Measurements from ENCODE around the gene LRRC28. TPM values are rescaled to one million over a fixed set of nuclear protein-coding genes. Genes with fewer than 3 reads are reported as not detected.

LRRC28 gene
- polyA plus RNA-seq, 3 donors = 9.8 to 14.7 (median 14.2) TPM

DNA sequence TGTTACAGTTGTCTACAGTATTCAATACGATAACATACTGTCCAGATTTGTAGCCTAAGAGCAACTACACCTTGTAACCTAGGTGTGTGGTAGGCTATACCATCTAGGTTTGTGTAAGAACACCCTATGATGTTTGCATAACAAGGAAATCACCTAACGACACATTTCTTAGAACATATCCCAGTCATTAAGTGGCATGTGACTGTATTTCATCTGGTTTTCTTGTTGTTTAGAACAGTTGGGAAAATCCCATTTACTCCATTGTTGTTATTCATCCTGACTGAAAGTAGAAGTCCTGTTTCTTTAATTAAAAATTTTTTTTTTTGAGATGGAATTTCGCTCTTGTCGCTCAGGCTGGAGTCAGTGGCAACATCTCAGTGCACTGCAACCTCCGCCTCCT, 31.3 kb downstream of the LRRC28 start:
- 77 to 90% (median 88%) methylated on average over 5 of the region's 5 CpGs for WGBS, 3 donors
- H3K27ac ChIP-seq (ENCODE audit: low read depth, low read length) = no peak overlapping the region

DNA sequence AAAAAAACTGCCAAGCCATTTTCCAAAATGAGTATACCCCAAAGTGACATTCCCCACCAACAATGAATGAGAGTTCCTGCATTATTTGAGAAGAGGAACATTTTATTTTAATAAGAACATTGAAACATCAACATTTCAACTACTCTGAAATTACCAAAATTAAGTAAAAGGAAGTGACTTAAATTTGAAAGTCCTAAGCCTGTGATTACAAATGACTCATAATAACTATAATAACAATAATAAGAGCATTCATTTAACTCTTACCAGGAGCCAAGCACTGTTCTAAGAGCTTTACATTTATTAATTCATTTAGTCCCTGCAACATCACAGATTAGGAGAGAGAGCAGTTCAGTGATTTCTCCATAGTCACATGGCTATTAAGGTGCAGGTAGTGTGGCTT, 32.4 kb downstream of the LRRC28 start:
- no peak overlapping the region for H3K27ac ChIP-seq (ENCODE audit: low read depth, low read length)

DNA sequence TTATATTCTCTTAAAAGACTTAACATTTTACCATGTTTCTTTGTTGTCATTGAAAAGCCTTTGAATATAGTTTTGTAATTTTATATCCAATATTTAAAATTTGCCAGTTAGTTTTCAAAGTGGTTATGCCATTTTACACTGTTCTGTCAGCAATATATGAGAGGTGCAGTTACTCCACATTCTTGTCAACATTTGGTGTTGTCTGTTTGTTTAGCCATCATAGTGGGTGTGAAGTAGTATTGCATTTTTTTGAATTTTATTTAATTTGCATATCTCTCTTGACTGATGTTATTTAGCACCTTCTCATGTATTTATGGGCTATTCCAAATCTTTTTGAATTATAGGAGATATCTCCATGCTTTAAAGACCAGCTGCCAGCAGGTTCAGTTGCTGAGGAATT, 40.4 kb downstream of the LRRC28 start:
- no peak overlapping the region for H3K27ac ChIP-seq (ENCODE audit: low read depth, low read length)

DNA sequence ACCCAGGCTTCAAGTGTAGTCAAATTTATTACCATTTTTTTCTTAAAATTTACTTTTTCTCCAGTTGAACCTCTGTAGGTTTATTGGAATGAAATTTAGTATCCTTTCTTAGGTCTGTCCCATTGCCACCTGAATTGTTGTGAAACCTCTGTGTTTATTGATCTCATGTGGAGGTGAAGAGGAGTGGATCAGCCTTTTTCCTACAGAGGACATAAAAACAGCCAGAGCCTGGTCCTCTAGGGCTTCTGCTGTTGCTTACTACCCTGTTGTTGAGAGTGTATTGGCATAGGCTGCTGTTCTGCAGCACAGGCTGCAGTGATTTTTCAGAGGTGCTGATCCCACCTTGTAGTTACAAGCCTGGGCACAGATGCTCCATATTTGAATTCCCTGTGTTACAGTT, 44.6 kb downstream of the LRRC28 start:
- H3K27ac ChIP-seq (ENCODE audit: low read depth, low read length) = no peak overlapping the region

DNA sequence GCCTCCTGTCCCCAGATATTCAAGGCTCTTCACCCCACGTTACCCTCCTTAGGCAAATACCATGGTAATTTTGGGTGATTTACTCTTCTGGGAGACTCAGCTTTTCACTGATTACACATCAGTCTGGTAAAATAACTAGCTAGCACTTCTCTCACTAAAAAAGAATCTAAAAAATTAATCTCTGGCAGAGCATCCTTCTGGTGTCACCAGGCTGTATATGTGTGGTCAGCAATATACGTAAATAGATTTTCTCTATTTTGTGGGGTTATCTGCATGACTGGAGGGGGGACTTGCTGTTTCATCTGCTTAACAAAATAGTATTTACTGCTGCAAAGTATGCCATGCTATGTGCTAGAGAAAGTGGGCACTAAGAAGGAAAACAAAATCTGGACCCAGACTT, 45.1 kb downstream of the LRRC28 start:
- WGBS, 3 donors = 84 to 95% (median 87%) methylated on average over 2 of the region's 2 CpGs
- no peak overlapping the region for H3K27ac ChIP-seq (ENCODE audit: low read depth, low read length)

DNA sequence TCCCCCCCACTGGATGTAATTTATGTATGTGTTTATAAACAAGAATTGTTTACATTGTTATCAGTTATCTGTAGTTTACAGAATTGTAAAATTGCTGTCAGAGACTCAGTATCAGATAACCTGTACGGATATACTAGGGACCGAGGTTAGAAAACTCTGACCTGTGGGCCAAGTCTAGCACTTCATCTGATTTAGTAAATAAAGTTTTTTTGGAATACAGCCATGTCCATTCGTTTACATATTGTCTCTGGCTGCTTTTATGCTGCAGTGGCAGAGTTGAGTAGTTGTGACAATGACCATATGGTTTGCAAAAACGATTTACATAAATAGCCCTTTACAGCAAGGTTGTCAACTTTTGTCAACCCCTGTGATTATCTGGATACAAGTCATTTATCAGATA, 52.6 kb downstream of the LRRC28 start:
- 23 to 75% (median 65%) methylated on average over 4 of the region's 4 CpGs for WGBS, 3 donors
- H3K27ac ChIP-seq (ENCODE audit: low read depth, low read length) = no peak overlapping the region

DNA sequence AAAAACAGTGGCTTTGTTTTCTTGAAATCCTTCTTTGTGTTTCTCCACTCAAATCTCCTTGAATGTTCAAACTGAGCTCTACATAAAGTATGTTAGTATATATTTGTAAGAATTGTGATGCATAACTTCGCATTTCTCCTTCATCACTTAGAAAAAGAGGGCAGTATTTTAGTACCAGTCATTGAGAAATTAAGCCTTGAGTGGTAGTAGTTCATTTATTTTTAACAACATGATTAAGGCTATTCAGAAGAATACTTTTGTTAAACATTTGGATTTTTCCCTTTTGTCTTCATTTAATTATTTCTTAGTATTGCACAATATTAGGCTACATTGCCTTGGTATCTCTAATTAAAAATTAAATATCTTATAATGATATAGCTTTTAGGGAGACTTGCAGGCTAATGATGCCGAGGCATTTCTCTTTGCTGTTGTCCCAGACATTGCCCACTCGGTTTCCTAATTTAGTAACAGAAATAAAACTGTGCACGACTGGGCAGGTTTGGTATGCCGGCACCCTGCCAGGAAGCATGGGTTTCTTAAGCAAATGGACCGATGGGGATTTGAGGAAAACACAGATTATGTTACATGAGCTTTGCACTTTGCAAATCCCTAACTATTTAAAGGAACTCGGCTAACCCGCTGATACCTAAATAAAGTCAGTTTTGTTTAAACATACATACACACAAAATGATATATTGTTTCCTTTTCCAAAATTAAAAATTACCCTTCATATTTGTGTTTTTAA, 54.7 kb downstream of the LRRC28 start:
- no peak overlapping the region for H3K27ac ChIP-seq (ENCODE audit: low read depth, low read length)
- whole genome bisulfite sequencing, 3 donors = 19 to 46% (median 45%) methylated on average over 8 of the region's 8 CpGs

DNA sequence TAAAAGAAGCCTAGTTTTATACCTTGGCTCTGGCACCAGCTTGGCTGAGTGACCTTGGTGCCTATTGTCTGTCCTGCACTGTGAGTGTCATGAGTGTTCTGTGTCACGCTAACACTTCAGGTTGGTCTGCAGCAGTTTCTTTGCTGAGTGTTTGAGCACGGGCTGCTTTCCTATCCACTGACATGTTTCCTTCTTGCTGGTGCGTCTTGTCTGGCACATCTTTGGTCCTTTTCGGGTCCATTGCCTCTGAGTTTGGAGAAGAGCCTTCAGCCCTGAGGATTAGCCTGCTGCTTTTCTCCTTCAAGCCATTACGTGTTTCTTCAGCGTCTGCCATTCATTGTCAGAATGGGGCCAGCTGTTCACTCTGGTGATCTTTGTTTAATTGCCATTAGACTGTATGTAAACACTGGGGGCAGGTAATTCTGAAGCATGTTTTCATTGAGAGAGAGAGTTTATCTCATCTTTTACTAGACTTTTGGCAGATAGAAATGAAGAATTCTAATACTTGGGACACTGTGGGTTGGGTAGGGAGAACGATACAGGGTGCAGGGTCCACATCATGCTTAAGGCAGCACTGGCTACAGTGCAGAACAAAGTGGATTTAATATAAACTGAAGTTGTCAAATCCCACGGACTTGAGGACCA, 55.5 kb downstream of the LRRC28 start:
- H3K27ac ChIP-seq (ENCODE audit: low read depth, low read length) = no peak overlapping the region
- WGBS, 3 donors = 23 to 79% (median 74%) methylated on average over 8 of the region's 8 CpGs

DNA sequence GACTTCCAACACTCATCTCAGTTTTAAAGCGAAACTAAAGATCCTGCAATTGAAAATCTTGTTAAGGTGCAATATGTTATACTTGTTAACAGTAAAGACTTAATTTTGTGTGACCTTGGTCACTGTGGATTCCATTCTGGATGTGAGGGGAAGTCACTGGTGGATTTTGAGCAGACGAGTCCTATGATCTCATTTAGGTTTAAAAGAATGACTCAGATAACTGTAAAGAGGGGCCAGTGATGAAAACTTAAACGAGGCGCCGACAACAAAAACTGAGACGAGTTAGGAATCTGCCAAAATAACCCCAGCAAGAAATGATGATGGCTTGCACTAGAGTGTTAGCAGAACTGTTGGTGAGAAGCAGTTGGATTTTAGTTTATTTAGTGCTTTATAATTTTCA, 56.5 kb downstream of the LRRC28 start:
- no peak overlapping the region for H3K27ac ChIP-seq (ENCODE audit: low read depth, low read length)
- WGBS, 3 donors = 75 to 94% (median 76%) methylated on average over 6 of the region's 6 CpGs

DNA sequence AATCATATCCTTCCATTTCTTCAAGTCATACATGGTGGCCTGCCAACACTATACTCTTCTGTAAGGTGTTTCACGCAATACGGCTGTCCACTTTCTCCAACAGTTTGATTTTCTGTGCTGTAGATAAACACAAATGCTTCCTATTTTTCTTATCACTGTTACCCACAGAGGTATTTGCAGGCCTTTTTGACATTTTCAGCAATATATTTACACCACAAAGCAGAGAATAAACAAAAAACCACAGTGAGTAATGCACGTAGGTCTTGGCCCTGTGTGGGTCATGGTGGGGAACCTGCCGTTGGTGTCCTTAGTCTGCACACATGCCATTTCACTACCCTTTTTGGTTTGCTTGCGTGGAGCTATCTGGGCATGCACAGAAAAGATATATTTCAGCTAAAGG, 59.5 kb downstream of the LRRC28 start:
- WGBS, 3 donors = 86 to 93% (median 93%) methylated on average over 5 of the region's 5 CpGs
- no peak overlapping the region for H3K27ac ChIP-seq (ENCODE audit: low read depth, low read length)

DNA sequence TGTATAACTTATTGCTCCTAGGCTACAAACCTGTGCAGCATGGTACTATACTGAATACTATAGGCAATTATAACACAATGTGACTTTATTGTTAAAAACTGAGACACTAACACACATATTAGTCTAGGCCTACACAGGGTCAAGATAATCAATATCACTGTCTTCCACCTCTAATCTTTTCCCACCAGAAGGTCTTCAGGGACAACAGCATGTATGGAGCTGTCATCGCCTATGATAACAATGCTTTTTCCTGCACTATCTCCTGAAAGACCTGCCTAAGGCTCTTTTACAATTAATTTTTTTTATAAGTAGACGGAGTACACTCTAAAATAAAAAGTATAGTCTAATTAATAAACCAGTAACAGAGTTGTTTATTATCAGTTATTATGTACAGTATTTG, 60.9 kb downstream of the LRRC28 start:
- H3K27ac ChIP-seq (ENCODE audit: low read depth, low read length) = no peak overlapping the region
- WGBS, 3 donors = 77 to 99% (median 97%) methylated on average over 2 of the region's 2 CpGs

DNA sequence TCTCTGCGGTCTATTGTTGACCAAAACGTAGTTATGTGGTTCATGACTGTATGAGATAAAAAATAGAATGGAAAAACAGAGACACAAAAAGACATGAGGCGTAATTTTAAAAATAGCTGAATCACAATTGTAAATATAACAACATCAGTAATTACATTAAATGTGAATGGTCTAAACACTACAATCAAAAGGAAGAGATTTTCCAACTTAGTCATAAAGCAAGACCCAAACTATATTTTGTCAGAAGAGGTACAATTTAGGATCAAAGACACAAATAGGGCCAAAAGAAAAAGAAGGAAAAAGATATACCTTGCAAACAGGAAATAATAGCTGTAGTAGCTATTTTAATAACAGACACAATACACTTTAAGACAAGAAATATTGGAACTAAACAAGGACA, 61.5 kb downstream of the LRRC28 start:
- H3K27ac ChIP-seq (ENCODE audit: low read depth, low read length) = no peak overlapping the region
- WGBS, 3 donors = 96 to 98% (median 97%) methylated on average over 3 of the region's 3 CpGs

DNA sequence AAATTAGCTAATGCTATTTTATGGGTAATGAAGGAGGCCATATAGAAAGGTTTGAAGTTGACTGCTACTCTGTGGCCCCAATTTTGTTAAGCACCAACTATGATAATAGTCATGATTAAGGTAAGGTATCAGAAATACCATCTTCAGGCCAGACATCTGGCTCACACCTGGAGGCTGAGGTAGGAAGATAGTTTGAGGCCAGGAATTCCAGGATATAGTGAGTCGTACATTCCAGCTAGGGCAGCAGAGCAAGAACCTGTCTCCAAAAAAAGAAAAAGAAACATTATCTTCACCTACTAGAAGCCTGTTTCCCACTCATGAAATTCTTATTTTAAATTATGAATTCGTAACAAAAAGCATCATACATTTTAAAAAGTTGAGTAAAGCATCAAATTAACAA, 64.4 kb downstream of the LRRC28 start:
- WGBS, 3 donors = 92 to 100% (median 98%) methylated on average over 2 of the region's 2 CpGs
- H3K27ac ChIP-seq (ENCODE audit: low read depth, low read length) = no peak overlapping the region

DNA sequence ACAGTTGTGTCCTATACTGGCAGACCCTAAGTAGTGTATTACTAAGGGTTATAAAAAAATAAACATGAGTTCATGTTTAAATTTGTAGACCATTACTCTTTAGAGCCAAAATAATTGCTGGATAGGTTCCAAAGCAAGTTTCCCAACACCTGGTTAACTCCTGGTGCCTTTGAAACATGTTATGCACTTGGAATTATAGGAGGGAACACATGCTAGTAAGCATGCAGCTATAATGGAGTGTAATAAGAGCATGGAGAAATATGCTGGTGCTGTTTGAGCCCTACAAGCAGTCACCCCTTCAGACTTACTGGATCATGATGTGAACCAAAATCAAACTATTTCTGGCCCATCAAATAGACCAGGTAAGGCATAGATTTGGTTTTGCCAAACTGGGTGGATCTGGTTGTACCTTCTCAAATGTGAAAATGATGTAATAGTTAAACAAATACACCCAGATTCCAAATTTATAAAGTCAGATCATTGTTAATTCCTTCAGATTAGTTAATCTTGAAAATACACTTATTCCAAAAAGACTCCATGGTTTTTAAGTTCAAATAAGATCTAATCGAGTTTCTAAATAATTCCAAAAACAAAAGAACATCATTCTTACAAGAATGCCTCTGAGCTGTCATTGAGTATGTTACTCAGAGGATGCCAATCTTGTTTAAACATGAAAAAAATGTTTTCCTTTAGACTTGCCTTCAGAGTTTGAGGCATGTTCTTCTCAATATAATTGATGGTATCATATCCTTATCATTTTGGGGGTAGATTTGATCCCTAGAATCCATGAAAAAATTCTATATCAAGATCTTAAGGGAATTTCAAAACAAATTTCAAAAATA, 69.3 kb downstream of the LRRC28 start:
- H3K27ac ChIP-seq (ENCODE audit: low read depth, low read length) = no peak overlapping the region

DNA sequence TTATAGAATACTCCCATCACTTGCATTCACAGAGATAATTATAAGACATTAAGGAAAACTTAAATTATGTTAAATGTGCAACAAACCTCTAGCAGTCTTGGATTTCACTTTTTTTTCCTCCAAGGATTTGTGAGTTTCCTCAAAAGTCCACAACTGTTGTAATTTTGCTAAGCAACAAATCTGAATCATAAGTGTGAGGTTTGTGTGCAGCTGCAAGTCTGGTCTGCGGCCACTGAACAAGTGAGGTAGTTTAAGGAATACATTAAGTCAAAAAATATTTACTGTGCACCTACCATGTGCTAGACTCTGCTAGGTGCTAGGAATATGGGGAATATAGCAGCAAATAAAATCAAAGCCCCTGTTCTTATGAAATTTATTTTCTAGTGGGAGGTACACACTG, 70.2 kb downstream of the LRRC28 start:
- no peak overlapping the region for H3K27ac ChIP-seq (ENCODE audit: low read depth, low read length)
- WGBS, 3 donors = 93 to 98% (median 95%) methylated on average over 1 of the region's 1 CpG

More for the DNA sequence above, 69.3 kb downstream of the LRRC28 start:
- WGBS, 3 donors = 76 to 82% (median 79%) methylated on average over 1 of the region's 1 CpG

DNA sequence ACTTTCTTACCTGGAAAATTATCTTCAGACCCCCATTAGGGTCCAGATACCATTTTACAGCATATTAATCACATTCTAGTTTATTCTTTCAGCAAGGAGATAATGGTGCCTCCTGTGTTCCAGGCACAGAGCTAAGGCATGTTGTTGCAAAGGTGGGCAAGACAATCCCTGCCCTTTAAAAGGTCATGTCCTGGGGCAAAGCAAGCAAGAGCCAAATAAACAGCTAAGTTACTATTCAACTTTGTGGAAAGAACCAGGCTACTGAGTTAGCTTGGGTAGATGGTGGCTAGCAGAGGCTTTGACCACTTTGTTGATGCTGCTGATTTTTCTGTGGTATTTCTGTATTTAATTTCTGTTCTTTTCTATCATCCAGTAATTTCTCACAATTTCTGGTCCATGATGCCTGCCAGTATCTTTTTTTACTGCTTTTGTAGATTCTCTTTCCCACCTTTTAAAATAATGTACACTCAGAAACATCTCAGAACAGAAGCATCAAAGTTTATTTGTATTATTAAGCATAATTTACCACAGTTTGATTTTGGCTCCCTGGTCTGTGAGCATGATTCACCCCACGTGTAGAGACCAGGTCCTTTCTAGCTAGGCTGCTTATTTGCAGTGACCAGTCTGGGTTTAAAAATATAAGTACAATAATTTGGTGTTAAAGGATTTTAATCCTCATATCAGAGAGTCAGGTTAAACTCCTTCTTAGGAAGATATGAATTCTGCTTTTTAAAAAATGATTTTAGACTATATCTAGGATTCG, 71.5 kb downstream of the LRRC28 start:
- WGBS, 3 donors = 84 to 86% (median 84%) methylated on average over 2 of the region's 2 CpGs
- H3K27ac ChIP-seq (ENCODE audit: low read depth, low read length) = no peak overlapping the region

DNA sequence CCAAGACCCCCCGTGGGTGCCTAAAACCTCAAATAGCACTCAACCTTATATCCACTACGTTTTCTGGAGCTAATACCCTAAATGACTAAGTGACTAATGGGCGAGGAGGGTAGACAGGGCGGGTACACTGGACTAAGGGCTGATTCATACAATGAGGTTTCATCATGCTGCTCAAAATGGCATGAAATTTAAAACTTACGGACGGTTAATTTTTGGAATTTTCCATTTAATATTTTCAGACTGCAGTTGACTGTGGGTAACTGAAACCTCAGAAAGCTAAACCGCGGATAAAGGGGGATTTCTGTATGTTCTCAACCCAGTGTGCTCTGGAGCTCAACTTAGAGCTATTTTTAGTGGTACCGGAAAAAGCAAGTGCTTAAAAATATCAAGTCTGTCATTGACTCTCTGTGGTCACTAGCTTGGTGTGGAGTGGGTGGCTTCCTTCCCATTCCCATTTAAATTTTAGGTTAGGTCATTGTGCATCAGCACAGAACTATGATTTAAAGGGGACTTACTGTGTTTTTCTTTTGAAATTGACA, 72.9 kb downstream of the LRRC28 start:
- no peak overlapping the region for H3K27ac ChIP-seq (ENCODE audit: low read depth, low read length)
- WGBS, 3 donors = 61 to 85% (median 63%) methylated on average over 9 of the region's 9 CpGs

DNA sequence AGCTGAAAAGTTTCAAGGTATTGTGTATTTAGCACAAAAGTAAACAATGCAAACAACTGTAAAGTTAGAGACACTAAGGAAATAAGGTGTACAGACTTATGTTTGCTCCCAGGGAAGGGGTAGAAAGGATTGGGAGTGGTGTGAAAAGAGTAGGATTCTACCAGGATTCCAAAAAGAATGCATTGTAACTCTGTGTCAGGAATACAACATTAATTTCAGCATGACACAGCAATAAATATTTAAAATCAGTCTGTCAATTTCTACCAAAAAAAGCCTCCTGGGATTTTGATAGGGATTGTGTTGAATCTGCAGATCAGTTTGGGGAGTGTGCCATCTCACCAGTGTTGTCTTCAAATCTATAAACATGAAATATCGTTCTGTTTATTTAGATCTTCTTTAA, 73.4 kb downstream of the LRRC28 start:
- no peak overlapping the region for H3K27ac ChIP-seq (ENCODE audit: low read depth, low read length)
- WGBS, 3 donors = 91 to 100% (median 98%) methylated on average over 1 of the region's 1 CpG

DNA sequence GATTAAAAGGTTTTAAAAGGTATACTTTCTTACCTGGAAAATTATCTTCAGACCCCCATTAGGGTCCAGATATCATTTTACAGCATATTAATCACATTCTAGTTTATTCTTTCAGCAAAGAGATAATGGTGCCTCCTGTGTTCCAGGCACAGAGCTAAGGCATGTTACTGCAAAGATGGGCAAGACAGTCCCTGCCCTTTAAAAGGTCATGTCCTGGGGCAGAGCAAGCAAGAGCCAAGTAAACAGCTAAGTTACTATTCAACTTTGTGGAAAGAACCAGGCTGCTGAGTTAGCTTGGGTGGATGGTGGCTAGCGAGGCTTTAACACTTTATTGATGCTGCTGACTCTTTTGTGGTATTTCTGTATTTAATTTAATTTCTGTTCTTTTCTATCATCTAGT, 75.0 kb downstream of the LRRC28 start:
- 92 to 95% (median 95%) methylated on average over 1 of the region's 1 CpG for WGBS, 3 donors

More for the DNA sequence above, 75.0 kb downstream of the LRRC28 start:
- no peak overlapping the region for H3K27ac ChIP-seq (ENCODE audit: low read depth, low read length)
